ENCODE measurements around the gene IFT172.

IFT172 gene

DNA sequence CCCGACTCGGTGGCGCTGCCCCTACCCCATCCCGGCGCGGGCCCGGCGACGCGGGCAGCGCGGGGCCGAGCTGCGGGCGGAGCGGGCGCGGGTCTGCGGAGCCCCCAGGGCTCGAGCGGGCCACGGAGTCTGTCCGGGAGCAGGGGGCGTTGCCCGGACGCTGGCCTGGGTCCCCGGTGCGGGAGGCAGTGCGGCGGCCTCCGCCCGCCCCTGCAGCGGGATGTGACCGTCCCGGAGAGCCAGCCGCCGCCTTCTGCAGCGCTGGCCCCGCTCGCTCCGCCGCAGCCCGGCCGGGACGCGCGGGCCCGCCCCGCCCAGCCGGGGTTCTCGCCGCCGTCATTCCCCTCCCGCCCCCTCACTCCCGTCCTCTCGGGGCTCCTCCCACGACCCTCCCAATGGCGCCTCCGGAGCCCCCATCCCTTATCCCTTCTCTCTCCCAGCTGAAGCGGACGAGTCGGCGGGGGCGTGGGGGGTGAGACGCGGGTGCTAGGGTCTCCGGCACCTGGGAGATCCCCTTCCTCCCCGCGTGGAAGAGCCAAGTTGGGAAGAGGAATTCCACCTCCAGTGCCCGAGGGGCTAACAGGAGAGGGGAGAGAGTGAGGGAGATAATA lies 5.5 kb upstream of the IFT172 start, which contains the start of gene FNDC4:
Gene FNDC4, minus strand, starts transcription at position 257 of the 611 bp plus-strand sequence. CDS start 521 bp downstream, outside the sequence.
- no peak for FAIRE-seq
- DNase-seq (ENCODE audit: low spot score): no peak

- no peak for DNase-seq (ENCODE audit: low spot score)
- FAIRE-seq: no peak
Observed at GRCh38 chr2:27494284-27494943, 4.9 kb upstream of the IFT172 start.

- FAIRE-seq (no peak), DNase-seq (ENCODE audit: low spot score) (no peak)
Observed at GRCh38 chr2:27493948-27494283, 4.4 kb upstream of the IFT172 start.

- DNase-seq (ENCODE audit: low spot score) (no peak), FAIRE-seq (no peak)
Observed at GRCh38 chr2:27492557-27492956, 3.0 kb upstream of the IFT172 start.

- no peak for FAIRE-seq
- DNase-seq (ENCODE audit: low spot score): no peak
Observed at GRCh38 chr2:27489118-27489497, 435 bp downstream of the IFT172 start.

GRCh38 chr2:27485496-27485895 lies 4.0 kb downstream of the IFT172 start:
- no peak for FAIRE-seq
- DNase-seq (ENCODE audit: low spot score): no peak

- no peak for DNase-seq (ENCODE audit: low spot score)
- no peak for FAIRE-seq
Observed at GRCh38 chr2:27471961-27472360, 17.6 kb downstream of the IFT172 start.

DNA sequence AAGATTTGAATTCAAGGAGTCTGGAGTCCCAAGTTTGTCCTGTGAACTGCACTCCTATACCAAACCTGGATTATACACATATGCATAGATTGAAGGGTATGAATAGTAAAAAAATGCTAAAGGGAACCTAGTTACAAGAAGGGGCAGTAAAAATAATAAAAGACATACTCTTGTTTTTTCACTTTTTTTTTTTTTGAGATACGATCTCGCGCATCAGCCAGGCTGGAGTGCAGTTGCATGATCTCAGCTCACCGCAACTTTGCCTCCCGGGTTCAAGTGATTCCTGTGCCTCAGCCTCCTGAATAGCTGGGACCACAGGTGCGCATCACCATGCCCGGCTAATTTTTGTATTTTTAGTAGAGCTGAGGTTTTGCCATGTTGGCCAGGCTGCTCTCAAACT lies 25.1 kb downstream of the IFT172 start:
- FAIRE-seq (no peak), DNase-seq (ENCODE audit: low spot score) (no peak)

DNA sequence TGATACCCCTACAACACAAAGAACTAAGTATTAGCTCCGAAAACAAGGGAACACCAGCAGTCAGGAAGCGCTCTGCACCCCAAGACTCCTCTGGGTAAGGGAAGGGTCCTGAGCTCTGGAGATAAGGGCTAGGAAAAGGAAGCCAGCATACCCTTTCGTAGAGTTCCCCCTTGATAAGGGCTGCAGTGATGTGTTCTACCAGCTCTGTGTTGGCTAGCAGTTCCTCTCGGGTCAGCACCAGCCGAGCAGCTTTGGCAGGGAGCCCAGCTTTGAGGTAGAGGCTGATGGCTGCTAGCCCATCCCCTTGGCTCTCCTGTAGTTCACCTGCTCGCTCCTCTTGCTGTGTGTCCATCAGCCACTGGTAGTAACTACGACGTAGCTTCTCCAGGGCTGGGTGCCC lies 28.4 kb downstream of the IFT172 start:
- FAIRE-seq (no peak), DNase-seq (ENCODE audit: low spot score) (no peak)

GRCh38 chr2:27453968-27454367 lies 35.6 kb downstream of the IFT172 start:
- FAIRE-seq (no peak), DNase-seq (ENCODE audit: low spot score) (no peak)

GRCh38 chr2:27451095-27451494 lies 38.4 kb downstream of the IFT172 start:
- FAIRE-seq: no peak
- no peak for DNase-seq (ENCODE audit: low spot score)

GRCh38 chr2:27448381-27448780 lies 41.2 kb downstream of the IFT172 start:
- FAIRE-seq (no peak), DNase-seq (ENCODE audit: low spot score) (no peak)

DNA sequence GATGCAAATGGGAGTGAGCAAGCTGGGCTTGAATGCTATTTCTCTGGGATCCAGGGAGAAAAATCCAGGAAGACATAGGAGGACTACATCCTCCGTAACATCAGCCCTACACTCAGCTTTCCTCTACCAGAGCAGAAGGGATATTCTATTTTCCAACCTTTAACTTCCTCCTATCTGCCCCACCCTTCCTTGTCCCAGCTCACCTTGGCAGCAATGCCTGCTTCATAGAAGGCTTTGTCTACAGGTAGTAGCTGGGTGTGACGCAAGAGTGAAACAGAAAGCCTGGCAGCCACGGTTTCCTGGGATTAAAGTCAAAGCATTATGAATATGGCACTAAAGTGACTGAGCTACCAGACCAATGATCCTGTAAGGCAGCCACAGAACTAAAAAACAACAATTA lies 43.5 kb downstream of the IFT172 start:
- DNase-seq (ENCODE audit: low spot score) (no peak), FAIRE-seq (no peak)

GRCh38 chr2:27445615-27446014 lies 43.9 kb downstream of the IFT172 start:
- FAIRE-seq: no peak
- no peak for DNase-seq (ENCODE audit: low spot score)

- FAIRE-seq: no peak
- DNase-seq (ENCODE audit: low spot score): no peak
Observed at GRCh38 chr2:27445155-27445554, 44.4 kb downstream of the IFT172 start.

GRCh38 chr2:27442920-27443282 lies 46.6 kb downstream of the IFT172 start:
- DNase-seq (ENCODE audit: low spot score) (no peak), FAIRE-seq (no peak)

- DNase-seq (ENCODE audit: low spot score): no peak
- no peak for FAIRE-seq
Observed at GRCh38 chr2:27441958-27442919, 47.3 kb downstream of the IFT172 start, which contains the start of gene KRTCAP3. Gene KRTCAP3 (plus strand): TSS chr2:27442381. CDS start chr2:27442413, 32 bp downstream.

GRCh38 chr2:27441226-27441926 lies 48.2 kb downstream of the IFT172 start:
- FAIRE-seq (no peak), DNase-seq (ENCODE audit: low spot score) (no peak)

DNA sequence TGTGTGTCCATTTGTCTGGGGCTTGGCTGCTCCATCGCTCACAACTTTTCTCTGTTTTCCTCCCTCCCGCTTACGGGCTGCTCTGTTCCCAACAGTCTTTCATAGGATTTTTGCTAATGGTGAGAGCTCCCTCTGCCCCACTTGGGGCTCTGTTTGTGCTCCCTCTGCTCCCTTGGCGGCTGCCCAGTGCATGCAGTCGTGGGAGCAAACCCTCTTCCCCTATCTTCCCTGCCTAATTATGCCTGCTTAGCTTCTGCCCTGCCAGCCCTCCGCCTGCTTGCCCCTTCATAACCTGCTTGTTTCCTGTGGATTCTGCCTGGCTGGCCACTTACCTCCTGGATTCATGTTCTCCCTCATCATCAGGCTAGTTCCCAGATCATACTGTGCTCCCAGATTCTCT lies 53.9 kb downstream of the IFT172 start:
- FAIRE-seq (no peak), DNase-seq (ENCODE audit: low spot score) (no peak)

- peak; percentile 51 for DNase-seq (ENCODE audit: low spot score)
- FAIRE-seq: no peak
Observed at GRCh38 chr2:27431395-27431794, 58.1 kb downstream of the IFT172 start.

GRCh38 chr2:27428978-27429541 lies 60.5 kb downstream of the IFT172 start:
- DNase-seq (ENCODE audit: low spot score) (peak; percentile 77), FAIRE-seq (no peak)
